H7 (cell line): ENCODE measurements around the gene AGR3. TPM values are rescaled to one million over a fixed set of nuclear protein-coding genes. Genes with fewer than 3 reads are reported as not detected.

Experiments
- DNase-seq: peaks from one replicate; pipeline ENCODE4 v3.0.0; 2012
- H3K27me3 ChIP-seq: 2 replicates; pipeline ENCODE4 v1.6.0; 2011; ENCODE audit warnings: mild to moderate bottlenecking, low read length; ENCODE audit not compliant: control insufficient read depth, insufficient read depth
- H3K36me3 ChIP-seq: replicated peaks from 2 replicates; pipeline ENCODE4 v1.5.1; 2011; ENCODE audit warnings: low read length; ENCODE audit not compliant: control insufficient read depth, insufficient read depth
- H3K4me3 ChIP-seq: 2 replicates; pipeline ENCODE4 v1.5.1; 2011; ENCODE audit warnings: low read depth, mild to moderate bottlenecking, control low read depth, low read length, moderate library complexity; ENCODE audit not compliant: insufficient read depth
- total RNA-seq: library from RNA; depleted of rRNA; stranded (reverse); fragments of >200 nt; shearing (Covaris generic); gene quantifications from 2 replicates; pipeline ENCODE4 v1.2.3, GENCODE V29; 2014

Gene AGR3
- total RNA-seq, 1 experiment from 2014 or later, result not detected

DNA sequence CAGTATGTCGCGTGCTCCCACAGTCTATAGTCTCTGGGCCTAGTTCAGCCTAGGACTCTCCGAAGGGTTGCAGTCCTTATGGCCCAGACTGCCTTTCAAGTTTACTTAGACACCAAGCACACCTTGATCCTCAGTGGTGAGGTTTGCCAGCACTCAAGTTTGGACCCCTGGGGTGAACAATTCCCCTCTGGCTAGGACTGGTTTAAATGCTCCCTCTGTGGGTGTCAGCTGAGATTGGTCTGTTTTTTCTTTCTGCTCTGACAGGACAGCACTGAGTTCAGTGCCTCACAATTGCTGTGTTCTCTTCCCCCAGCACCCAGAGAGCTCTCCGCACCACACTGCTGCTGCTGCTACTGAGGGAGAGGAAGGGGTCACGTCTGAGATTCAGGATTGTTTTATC lies 31.9 kb upstream of the AGR3 start:
- no peak for DNase-seq
- Histone ChIP-seq H3K4me3 (no peak overlapping the region), H3K27me3 (no peaks in the 10 kb centered on the region), H3K36me3 (no peaks in the 10 kb centered on the region)

DNA sequence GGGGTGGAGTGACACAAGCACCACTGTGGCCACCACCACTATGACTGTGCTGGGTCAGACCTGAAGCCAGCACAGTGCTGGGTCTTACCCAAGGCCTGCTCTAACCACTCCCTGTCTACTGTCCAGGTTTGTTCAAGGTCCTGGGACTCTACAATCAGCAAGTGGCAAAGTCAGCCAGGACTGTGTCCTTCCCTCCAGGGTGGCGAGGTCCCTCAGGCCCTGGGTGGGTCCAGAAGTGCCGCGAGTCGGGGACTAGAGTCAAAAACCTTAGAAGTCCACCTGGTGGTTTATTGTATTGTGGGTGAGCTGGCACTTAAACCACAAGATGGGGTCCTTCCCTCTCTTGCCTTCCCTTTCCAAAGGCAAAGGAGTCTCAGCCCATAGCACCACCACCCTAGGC lies 30.8 kb upstream of the AGR3 start:
- Histone ChIP-seq H3K36me3 (no peaks in the 10 kb centered on the region), H3K4me3 (no peak overlapping the region), H3K27me3 (no peaks in the 10 kb centered on the region)
- no peak for DNase-seq

DNA sequence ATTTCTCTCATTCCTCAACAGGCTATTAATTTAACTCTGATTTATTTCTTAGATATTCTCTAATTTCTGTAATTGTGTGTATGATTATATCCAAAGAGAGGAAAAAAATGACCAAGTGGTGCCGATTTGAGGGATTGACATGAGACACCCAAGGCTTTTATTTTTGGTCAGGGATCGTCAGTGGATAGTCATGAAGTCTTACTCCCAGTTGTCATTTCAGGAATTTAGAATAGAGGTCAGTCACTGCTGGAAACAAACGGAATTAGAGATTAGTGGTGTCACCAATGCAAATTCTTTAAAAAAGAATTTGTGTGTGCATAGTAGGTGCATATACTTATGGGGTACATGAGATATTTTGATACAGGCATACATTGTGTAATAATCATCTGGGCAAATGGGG lies 26.8 kb upstream of the AGR3 start:
- no peak overlapping the region for H3K4me3 ChIP-seq
- H3K36me3 ChIP-seq, result no peaks in the 10 kb centered on the region
- no peak for DNase-seq
- no peaks in the 10 kb centered on the region for H3K27me3 ChIP-seq

DNA sequence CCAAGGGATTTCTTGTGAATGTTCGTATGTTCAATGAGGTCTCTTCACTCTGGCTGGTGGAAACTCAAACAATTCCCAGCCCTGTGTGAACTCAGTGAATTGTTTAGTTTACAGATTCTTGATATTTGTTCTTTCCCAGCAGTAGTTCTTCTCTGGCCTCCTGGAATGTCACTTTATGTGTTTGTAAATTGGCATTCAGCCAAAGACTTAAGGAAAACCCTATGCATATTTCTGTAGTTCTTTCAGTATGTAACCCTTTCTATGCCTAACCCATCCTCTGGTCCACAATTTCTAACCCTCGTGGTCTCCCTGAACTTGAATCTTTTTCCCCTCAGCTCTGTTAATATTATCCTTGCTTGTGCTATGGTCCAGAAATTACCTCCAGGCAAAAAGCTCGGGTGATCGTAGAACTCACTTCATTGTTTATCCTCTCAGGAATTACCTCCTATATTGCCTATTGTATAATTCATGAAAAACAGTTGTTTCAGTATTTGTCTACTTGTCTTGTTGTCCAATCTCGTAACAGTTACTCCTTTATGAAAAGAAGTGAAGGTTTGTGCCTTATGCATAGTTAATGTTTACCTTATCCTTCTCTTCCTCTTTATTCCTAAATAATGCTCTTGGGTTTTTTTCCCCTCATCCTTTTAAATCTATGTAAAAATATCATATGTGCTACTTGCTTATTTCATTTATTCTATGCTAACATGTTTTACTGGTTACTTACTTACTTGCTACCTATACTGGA lies 23.7 kb upstream of the AGR3 start:
- no peak for DNase-seq
- no peaks in the 10 kb centered on the region for H3K27me3 ChIP-seq
- no peaks in the 10 kb centered on the region for H3K36me3 ChIP-seq
- no peak overlapping the region for H3K4me3 ChIP-seq

DNA sequence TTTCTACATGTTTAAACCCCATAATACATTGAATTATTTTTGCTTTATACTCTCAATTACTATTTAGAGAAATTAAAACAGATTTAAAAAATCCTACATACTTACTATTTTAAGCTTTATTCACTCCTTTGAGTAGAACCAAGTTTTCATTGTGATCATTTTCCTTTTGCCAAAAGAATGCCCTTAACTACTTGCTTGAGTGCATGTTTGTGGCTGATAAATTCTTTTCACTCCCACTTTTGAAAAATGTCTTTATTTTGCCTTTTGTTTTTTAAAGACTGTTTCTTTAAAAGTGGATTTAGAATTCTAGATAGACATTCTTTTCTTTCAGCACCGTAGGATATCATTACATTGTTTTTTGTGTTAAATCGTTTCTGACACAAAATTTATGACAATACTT lies 22.3 kb upstream of the AGR3 start:
- no peak for DNase-seq
- H3K36me3 ChIP-seq, result no peaks in the 10 kb centered on the region
- no peaks in the 10 kb centered on the region for H3K27me3 ChIP-seq

DNA sequence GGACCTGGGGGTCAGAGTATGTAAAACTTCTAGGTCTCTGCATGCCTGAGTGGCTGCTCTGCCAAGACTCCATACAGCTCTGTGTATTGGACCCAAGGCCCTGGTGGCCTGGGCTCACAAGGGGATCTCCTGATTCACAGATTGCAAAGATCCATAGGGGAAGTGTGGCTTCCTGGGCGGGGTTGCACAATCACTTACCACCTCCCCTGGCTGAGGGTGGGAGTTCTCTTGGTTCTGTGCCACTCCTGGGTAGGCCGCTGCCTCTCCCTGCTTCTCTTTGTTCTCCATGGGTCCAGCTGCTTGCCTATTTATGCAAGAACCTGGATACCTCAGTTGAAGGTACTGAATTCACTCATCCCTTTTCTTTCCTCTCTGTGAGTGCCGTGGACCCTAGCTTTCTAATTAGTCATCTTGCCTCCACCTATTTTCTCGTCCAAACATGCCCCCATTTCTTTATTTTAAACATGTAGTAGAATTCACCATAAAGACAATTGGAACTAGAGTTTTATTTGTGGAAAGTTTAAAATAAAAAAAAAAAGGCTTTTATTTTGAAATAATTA lies 18.5 kb upstream of the AGR3 start:
- DNase-seq, result no peak
- Histone ChIP-seq H3K36me3 (no peaks in the 10 kb centered on the region), H3K4me3 (no peak overlapping the region), H3K27me3 (no peaks in the 10 kb centered on the region)

More for the DNA sequence above, 22.3 kb upstream of the AGR3 start:
- H3K4me3 ChIP-seq, result no peak overlapping the region

DNA sequence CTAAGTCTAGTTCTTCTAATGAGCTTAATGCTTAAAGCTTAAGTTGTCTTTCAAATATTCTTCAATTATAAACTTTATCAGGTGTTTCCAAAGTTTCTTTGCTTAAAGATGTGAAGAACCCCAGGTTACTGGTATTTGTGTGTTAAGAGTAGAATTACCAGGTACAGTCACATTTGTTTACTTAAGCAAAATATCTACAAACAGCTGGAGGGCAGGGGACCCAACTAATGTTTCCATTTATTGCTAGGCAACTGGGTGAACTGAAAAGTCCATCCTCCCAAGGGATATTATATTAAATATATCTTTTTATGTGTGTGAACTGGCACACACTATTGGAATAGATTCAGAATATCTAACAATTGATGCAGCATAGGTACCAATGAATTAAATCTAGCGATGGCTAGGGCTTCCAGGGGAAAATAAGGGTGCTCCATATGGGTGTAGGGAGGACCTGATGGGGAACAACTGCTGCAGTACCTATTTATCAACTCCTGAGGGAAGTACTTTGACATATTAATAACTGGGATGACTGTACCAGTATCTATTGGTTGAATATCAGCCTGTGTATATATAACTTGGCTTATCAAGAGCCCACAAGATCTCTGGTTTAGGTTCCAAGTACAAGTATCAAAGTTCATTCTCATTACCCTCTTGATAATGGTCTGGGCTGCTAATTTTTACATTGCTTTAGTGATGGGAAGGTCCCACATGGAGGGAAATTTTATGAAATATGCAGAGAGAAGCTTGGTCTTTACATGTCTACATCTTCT lies 10.3 kb upstream of the AGR3 start:
- H3K36me3 ChIP-seq, result no peaks in the 10 kb centered on the region
- no peak overlapping the region for H3K4me3 ChIP-seq
- no peaks in the 10 kb centered on the region for H3K27me3 ChIP-seq
- no peak for DNase-seq

DNA sequence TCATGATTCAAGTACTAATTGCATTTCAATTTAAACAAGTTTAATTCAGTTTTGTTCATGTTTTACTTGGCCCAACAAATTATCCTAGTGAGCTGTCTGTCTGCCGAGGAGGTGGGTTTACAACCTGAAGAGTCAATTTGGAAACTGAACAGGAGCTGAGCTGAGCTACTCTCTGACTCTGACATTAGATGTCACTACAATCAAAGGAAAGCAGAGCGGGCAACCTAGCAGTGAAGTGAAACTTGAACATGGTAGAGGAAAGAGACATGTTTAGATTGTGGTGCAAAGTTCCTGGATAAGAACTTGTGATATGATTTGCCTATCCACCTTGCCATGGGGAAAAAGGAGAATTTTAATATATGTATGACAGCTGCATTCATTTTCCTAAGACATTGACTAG lies 9.6 kb upstream of the AGR3 start:
- H3K27me3 ChIP-seq, result no peaks in the 10 kb centered on the region

DNA sequence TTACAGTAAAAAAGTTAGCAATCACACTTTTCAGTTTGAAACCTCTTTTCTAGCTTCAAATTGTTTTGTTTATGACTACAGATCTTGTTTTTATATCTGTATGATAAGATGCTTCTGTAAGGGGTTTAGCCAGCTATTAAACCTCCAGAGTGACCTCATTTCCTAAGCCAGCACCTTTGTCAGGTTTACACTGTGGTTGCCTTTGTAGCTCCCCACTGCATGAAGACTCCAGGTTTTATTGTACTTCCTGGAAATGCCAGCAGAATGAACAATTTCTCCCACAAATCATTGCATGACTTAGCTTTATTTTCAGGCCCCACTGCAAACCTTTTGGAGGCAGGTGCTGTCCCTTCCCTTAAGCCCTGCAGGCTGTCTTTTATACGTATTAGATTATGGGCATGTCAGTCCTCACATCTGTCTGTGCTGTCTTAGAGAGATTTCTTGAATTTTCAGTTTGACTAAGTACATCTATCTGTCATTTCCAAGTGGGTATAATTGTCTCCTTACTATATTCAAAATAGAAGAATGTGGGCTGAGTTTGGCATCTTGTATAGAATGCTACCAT lies 8.2 kb upstream of the AGR3 start:
- Histone ChIP-seq H3K27me3 (no peaks in the 10 kb centered on the region), H3K4me3 (no peak overlapping the region), H3K36me3 (no peaks in the 10 kb centered on the region)
- DNase-seq, result no peak

More for the DNA sequence above, 9.6 kb upstream of the AGR3 start:
- Histone ChIP-seq H3K4me3 (no peak overlapping the region), H3K36me3 (no peaks in the 10 kb centered on the region)
- peak; percentile 6 for DNase-seq

DNA sequence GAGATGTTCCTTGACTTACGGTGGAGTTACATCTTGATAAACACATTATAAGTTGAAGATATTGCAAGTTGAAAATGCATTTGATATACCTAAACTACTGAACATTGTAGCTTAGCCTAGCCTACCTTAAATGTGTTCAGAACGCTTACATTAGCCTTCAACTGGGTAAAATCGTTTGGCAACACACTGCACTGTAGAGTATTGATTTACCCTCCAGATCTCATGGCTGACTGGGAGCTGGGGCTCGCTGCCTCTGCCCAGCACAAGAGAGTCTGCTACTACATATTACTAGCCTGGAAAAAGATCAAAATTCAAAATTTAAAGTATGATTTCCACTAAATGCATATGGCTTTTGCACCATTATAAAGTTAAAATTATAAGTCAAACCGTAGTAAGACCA lies 7.5 kb upstream of the AGR3 start:
- H3K27me3 ChIP-seq, result no peaks in the 10 kb centered on the region
- no peaks in the 10 kb centered on the region for H3K36me3 ChIP-seq
- DNase-seq, result no peak
- no peak overlapping the region for H3K4me3 ChIP-seq

DNA sequence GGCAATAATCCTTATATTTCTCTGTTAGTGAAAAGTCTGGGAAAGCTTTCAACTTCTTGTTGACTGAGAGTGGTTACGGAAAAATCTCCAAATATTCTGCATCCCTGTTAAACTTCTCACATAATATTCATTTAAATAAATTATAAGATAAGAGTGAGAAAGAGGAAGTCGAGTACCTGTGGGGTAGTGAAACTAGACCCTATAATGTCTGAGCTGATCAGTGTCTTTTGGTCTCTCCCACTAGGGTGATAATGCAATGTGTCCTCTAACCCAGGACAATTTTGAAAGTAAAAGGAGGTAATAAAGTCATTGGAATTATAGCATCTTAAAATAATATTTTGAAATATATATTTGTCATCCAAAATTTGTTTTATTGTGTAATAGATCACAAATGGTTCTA lies 2.1 kb upstream of the AGR3 start:
- DNase-seq, result no peak
- no peaks in the 10 kb centered on the region for H3K36me3 ChIP-seq
- no peaks in the 10 kb centered on the region for H3K27me3 ChIP-seq

DNA sequence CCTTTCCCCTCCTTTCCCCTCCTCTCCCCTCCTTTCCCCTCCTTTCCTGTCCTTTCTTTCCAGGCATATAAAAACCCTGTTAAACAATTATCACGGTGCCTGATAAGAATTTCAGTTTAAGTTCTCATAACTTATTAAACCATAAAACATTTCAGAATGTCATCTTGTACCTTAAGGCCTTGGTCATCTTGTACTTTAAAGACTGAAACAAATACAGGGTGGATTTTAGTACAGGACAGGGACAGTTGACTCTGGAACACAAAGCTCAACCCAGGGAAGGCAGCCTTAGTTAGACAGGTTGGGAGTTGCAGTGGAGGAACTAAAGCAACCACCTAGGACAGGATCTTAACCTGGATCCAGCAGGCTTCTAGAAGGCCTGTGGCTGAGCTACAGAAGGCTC lies 1.2 kb downstream of the AGR3 start:
- H3K4me3 ChIP-seq, result no peak overlapping the region
- H3K36me3 ChIP-seq, result no peaks in the 10 kb centered on the region
- no peaks in the 10 kb centered on the region for H3K27me3 ChIP-seq
- DNase-seq, result no peak

More for the DNA sequence above, 2.1 kb upstream of the AGR3 start:
- no peak overlapping the region for H3K4me3 ChIP-seq

DNA sequence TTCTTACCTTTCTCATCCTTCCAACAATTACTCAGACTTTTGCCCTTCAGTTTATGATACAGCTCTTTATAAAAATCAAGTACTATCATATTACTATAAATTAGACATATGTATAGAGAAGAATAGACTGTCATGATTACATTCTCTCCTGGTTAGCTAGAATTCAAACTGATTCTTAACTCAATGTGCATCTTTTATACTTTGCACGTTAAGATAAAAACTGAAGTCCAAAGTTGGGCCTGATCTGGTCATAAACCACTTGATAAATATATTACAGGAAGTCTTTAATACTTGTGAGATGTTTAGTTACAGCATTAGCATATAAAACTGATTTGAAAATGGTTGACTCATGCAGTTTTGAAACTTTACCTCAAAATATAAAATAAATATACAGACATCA lies 2.6 kb downstream of the AGR3 start:
- Histone ChIP-seq H3K36me3 (no peaks in the 10 kb centered on the region), H3K27me3 (no peaks in the 10 kb centered on the region), H3K4me3 (no peak overlapping the region)
- no peak for DNase-seq

DNA sequence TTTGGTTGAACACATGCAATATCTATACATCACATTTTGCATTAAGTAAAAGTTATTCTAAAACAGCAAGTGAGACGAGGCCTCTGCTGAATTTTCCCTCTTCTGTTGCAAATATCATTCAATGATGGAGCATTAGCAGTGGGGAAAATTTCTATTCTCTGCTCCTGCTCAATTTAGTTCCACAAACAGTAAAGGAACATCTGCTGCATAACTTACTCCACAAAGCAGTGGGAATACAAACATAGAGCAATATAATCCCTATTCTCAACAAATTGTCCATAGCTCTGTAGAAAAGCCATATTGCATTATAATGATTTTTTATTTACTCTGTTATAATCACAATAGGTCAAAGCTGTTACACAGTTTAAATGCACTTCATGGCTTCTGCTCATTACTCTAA lies 5.9 kb downstream of the AGR3 start:
- no peak overlapping the region for H3K4me3 ChIP-seq
- no peaks in the 10 kb centered on the region for H3K36me3 ChIP-seq
- DNase-seq, result no peak
- H3K27me3 ChIP-seq, result no peaks in the 10 kb centered on the region

DNA sequence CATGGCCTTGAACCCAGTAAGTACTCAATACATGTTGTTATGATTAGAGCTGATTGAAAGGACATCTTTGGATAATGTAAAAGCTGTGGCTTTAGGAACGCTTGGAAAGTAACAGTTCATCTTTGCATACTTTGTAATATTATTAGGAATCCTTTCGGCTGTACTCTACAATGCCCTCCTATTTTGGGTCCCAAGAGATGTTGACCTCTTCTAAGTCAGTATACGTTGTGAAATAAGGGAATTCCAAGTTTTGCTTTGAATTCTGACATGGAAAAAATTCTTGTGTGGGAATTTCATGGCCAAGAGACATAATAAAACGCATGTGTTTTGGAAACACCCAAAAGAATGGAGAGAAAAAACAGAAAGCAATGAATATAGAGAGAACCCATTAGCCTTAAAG lies 7.7 kb downstream of the AGR3 start:
- Histone ChIP-seq H3K4me3 (no peak overlapping the region), H3K36me3 (no peaks in the 10 kb centered on the region), H3K27me3 (no peaks in the 10 kb centered on the region)
- no peak for DNase-seq
